Measurements from ENCODE around the gene PPP2R5C. TPM values are rescaled to one million over a fixed set of nuclear protein-coding genes. Genes with fewer than 3 reads are reported as not detected.

PPP2R5C gene
- total and polyA plus RNA-seq, 2 donors from 2014 or later: 65.6 to 129 TPM

- H3K9me3 ChIP-seq (ENCODE audit: control insufficient read depth in 2 of 3, insufficient read depth in 1 of 3, low read length in 3 of 3): no peaks in the 10 kb centered on the region
- no peak for DNase-seq
- peaks cover 0 to 3% (median 0%) of the 10 kb centered on the region in 3 donors for H3K4me1 ChIP-seq (ENCODE audit: control insufficient read depth in 2 of 3, insufficient read depth in 2 of 3, low read depth in 1 of 3, low read length in 3 of 3)
- intact Hi-C loops (cut with DNase I): no loop called here
- peaks cover 0 to 15% (median 5%) of the 10 kb centered on the region in 3 donors for H3K36me3 ChIP-seq (ENCODE audit: control insufficient read depth in 2 of 3, insufficient read depth in 3 of 3, low read length in 3 of 3)
- H3K27me3 ChIP-seq (ENCODE audit: control insufficient read depth, insufficient read depth, low read length): no peaks in the 10 kb centered on the region
- FAIRE-seq: no peak
- H3K4me3 ChIP-seq (ENCODE audit: low read length in 3 of 3): no peak overlapping the region
- H3K9ac ChIP-seq (ENCODE audit: low read length in 3 of 3): no peak overlapping the region
- no peak for TF ChIP-seq CTCF (IDR thresholded peaks at IDR 0.05; ENCODE audit: borderline replicate concordance, extremely low read depth, insufficient read depth)
- no peak overlapping the region for H3K27ac ChIP-seq (ENCODE audit: low read depth in 2 of 2, low read length in 2 of 2)
These were observed 117.5 kb downstream of the PPP2R5C start for GRCh38 chr14:101878822-101879528.

GRCh38 chr14:101879529-101880336 is 118.2 kb downstream of the PPP2R5C start:
- TF ChIP-seq CTCF (IDR thresholded peaks at IDR 0.05; ENCODE audit: borderline replicate concordance, extremely low read depth, insufficient read depth): no peak
- DNase-seq (no peak), FAIRE-seq (no peak)

GRCh38 chr14:101881426-101881825 is 119.9 kb downstream of the PPP2R5C start:
- no peak overlapping the region for H3K9ac ChIP-seq (ENCODE audit: low read length in 3 of 3)
- no peaks in the 10 kb centered on the region for H3K9me3 ChIP-seq (ENCODE audit: control insufficient read depth in 2 of 3, insufficient read depth in 1 of 3, low read length in 3 of 3)
- no peak for FAIRE-seq
- peaks cover 0 to 2% (median 0%) of the 10 kb centered on the region in 3 donors for H3K4me1 ChIP-seq (ENCODE audit: control insufficient read depth in 2 of 3, insufficient read depth in 2 of 3, low read depth in 1 of 3, low read length in 3 of 3)
- TF ChIP-seq CTCF (IDR thresholded peaks at IDR 0.05; ENCODE audit: borderline replicate concordance, extremely low read depth, insufficient read depth): no peak
- no peak overlapping the region for H3K27ac ChIP-seq (ENCODE audit: low read depth in 2 of 2, low read length in 2 of 2)
- no peak for DNase-seq
- no peak overlapping the region for H3K4me3 ChIP-seq (ENCODE audit: low read length in 3 of 3)
- no peaks in the 10 kb centered on the region for H3K27me3 ChIP-seq (ENCODE audit: control insufficient read depth, insufficient read depth, low read length)
- H3K36me3 ChIP-seq (ENCODE audit: control insufficient read depth in 2 of 3, insufficient read depth in 3 of 3, low read length in 3 of 3): peaks cover 5 to 23% (median 19%) of the 10 kb centered on the region in 3 donors
- intact Hi-C loops (cut with DNase I): no loop called here

More at GRCh38 chr14:101879529-101880336, 118.2 kb downstream of the PPP2R5C start:
- Histone ChIP-seq H3K4me3 (ENCODE audit: low read length in 3 of 3) (no peak overlapping the region), H3K9me3 (ENCODE audit: control insufficient read depth in 2 of 3, insufficient read depth in 1 of 3, low read length in 3 of 3) (no peaks in the 10 kb centered on the region), H3K9ac (ENCODE audit: low read length in 3 of 3) (no peak overlapping the region), H3K27ac (ENCODE audit: low read depth in 2 of 2, low read length in 2 of 2) (no peak overlapping the region), H3K36me3 (ENCODE audit: control insufficient read depth in 2 of 3, insufficient read depth in 3 of 3, low read length in 3 of 3) (peaks cover 2 to 22% (median 10%) of the 10 kb centered on the region in 3 donors), H3K27me3 (ENCODE audit: control insufficient read depth, insufficient read depth, low read length) (no peaks in the 10 kb centered on the region), H3K4me1 (ENCODE audit: control insufficient read depth in 2 of 3, insufficient read depth in 2 of 3, low read depth in 1 of 3, low read length in 3 of 3) (peaks cover 0 to 3% (median 0%) of the 10 kb centered on the region in 3 donors)
- intact Hi-C loops (cut with DNase I): no loop called here

All from kidney (tissue), 14 donors.